ENCODE data around the gene ABCE1.
A peak's percentile ranks its signal among the peaks of the same experiment; 100 is the strongest.

Gene ABCE1

DNA sequence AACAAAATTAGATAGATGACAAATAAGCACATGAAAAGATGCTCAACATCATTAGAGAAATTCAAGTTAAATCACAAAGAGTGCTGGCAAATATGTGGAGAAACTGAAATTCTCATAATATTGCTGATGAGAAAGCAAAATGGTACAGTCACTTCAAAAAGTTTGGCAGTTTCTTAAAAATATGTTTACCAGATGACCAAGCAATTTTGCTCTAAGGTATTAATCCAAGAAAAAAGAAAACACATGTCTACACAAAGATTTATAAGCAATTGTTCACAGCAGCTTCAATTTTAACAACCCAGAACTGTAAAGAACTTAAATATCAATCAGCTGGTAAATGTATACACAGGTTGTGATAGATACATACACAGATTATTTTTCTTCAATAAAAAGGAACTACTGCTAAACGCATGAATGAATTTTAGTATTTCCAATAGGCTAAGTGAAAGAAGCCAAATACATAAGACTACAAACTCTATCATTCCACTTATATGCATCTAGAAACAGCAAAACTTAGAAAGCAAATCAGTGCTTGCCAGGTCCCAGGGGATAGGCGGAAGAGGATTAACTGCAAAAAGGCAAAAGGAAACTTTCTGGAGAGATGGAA is 70.6 kb downstream of the ABCE1 start:
- H3K27ac ChIP-seq = no peak overlapping the region
- H3K4me3 ChIP-seq = no peak overlapping the region

DNA sequence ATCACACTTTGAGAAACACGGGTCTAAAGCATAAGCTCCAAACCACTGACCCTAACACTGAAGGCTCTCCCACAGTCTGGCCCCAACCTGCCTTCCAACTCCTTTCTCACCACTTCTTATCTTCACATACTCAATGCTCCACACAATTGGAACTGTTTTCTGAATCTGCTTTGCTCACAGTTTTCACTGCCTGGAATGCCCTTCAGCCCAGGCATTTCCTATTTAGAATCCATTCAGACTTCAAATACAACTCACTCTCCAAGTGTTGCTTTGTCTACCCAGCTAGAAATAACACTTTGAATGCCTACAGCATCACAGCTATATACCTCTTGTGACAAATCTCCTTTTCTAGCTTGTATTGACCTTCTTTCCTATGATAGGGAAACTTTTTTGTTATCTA is 72.1 kb downstream of the ABCE1 start:
- H3K4me3 ChIP-seq = no peak overlapping the region
- no peak overlapping the region for H3K27ac ChIP-seq

DNA sequence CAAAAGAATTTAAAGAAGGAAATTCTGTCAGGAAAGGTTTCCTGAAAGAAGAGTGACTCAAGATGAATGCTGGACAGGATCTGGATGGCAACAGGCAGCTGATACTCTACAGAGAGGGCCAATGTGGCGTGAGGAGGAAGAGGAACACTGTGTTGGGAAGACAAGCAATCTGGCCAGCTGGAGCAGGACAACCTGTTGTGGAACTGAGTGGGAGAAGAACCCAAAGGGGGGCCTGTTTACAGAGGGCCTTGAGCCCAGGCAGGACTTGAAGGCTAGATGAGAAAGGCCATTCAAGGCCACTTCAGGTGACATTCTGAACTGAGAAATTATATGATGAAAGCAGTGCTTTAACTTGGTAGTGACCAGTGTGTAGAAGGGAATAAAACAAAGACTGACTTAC is 73.8 kb downstream of the ABCE1 start:
- no peak overlapping the region for H3K27ac ChIP-seq

DNA sequence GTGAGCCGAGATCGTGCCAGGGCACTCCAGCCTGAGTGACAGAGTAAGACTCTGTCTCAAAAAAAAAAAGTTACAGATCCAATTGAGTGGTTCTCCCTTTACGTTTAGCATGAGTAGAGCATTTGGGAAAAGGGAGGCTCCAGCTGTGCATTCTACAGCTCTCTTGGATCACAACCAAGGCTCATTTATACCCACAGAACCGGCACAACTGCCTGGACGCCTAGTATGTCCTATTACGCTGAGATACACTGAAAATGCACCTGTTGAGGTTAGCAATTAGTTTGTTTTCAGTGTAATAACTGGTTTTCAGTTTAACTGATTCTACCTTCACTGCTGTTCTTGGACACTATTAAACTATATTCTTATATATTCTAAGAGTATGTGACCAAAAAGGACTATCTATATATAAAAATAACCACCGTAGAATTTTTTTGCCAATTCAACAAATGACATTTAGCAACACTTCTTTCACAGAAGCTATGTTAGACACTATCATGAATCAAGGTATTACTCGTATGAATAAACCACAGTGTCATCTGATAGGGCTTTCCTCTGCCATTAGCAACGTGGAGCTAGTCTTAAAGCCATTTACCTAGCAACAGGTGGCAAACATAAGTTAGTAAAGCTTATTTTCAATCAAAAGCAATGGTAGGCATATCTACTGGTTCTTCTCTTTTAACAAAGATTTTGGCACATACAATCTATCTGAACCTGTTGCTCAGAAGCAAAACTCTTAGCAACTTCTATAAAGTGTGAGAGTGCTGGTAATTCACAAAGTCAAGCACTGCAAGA is 78.7 kb downstream of the ABCE1 start:
- Histone ChIP-seq H3K4me3 (peak overlapping the region in 2 of 7 experiments; percentile 14 to 79), H3K27ac (peak overlapping the region in 12 of 21 experiments; percentile 12 to 99 (median 97))

More for the DNA sequence above, 73.8 kb downstream of the ABCE1 start:
- no peak overlapping the region for H3K4me3 ChIP-seq

DNA sequence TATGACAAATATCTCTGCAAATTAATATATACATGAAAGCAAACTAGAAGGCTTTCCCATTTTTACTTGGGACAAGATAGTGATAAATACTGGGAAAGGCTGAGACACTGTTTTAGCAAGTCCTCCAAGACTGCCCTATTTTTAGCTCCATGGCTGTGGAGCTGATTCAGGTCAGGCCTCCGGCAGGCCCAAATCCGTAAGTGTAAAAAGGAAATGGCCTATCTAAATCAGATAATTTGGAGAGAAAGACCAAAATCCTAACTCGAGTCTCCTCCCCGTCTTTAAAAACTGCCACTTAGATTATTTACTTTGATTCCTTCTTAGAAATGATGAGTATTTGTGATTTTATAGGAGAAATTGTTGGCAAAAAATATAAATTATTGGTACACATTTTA is 79.4 kb downstream of the ABCE1 start:
- Histone ChIP-seq H3K27ac (peak overlapping the region in 17 of 21 experiments; percentile 12 to 99 (median 97)), H3K4me3 (peak overlapping the region in 4 of 7 experiments; percentile 14 to 97 (median 75))

DNA sequence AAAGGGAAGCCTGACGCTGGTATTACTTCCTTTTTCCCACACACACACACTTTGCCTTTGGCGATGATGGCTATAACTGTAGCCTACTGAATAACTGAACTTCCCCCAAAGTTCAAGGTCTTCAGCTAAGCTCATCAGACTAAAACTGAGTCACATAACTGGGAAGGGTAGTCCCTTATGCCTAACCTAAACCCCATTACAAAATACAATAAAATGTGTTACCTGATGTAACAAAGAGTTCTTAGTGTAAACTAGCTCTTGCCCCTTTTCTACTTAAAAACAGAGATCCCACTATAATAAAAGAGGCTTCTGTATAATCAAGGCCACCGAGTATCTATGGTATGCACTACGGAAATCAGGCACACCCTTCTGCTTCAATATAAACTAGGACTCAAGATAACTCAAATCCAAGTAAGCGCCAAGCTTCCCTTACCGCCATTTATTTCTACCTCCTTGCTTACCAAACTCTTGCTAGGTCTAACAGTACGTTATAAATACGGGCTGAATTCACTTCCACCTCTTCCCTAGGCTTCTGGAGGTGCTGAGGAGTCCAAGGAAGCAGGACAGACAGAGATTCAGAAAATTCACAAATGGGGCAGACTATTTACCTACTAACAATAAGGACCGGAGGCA is 79.9 kb downstream of the ABCE1 start:
- peak overlapping the region in 18 of 21 experiments; percentile 12 to 99 (median 97) for H3K27ac ChIP-seq
- peak overlapping the region; percentile 62 to 97 (median 79) for H3K4me3 ChIP-seq

DNA sequence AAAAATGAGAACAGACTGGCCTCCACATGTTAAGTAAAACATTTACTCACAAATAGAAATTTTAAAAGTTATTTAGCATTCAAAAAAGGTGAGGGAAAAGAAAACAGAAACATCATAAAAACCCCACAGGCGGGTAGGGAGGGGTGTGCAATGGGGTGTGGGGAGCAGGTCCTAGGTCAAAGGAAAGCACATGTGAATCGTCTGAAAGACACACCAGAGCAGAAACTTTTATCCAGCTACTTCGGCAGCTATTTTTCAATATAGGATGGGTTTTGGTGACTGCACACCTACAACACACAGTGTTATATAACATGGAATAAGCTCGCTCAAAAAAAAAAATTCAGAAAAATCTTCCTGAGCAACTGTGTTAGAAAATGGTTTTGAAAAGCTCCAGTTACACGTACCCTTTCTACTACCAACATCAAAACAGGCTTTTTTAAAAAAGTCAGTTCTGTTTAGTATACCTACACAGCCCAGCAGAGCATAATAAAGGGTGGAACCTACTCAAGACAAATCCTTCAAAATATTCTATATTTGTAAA is 80.7 kb downstream of the ABCE1 start:
- Histone ChIP-seq H3K4me3 (peak overlapping the region; percentile 62 to 97 (median 79)), H3K27ac (peak overlapping the region in 20 of 21 experiments; percentile 78 to 99 (median 97))

All from skin epidermis (tissue), 12 donors.